Measurements from ENCODE around the gene PRKCG. TPM values are rescaled to one million over a fixed set of nuclear protein-coding genes. Genes with fewer than 3 reads are reported as not detected.

The PRKCG gene
- total and polyA plus RNA-seq, 2 experiments from 2014 or later, result 0.18 TPM; not detected in 1

GRCh38 chr19:53872762-53873161 is 9.2 kb upstream of the PRKCG start:
- no peaks in the 10 kb centered on the region for H3K9me2 ChIP-seq (replicated peaks; ENCODE audit: insufficient read depth)
- H3K27ac ChIP-seq, result no peak overlapping the region
- WGBS (ENCODE audit: low lambda C conversion rate, missing lambda C conversion rate), result 90% methylated on average over 6 of the region's 6 CpGs
- H3K9me3 ChIP-seq (ENCODE audit: low read depth), result no peaks in the 10 kb centered on the region
- H2AFZ ChIP-seq, result no peak overlapping the region
- no peaks in the 10 kb centered on the region for H3K27me3 ChIP-seq
- no peaks in the 10 kb centered on the region for H3K36me3 ChIP-seq (replicated peaks; ENCODE audit: insufficient read depth, low read depth)
- no peak for DNase-seq (ENCODE audit: low spot score)
- no peak overlapping the region for H3K4me3 ChIP-seq
- no peaks in the 10 kb centered on the region for H3K4me1 ChIP-seq (ENCODE audit: insufficient read depth)
- peaks cover 22% of the 10 kb centered on the region for H4K20me1 ChIP-seq (ENCODE audit: insufficient read depth, poor library complexity, severe bottlenecking)
- no peak overlapping the region for H3K4me2 ChIP-seq
- no peak for TF ChIP-seq EZH2phosphoT487 (IDR thresholded peaks at IDR 0.05; ENCODE audit: low read depth, severe bottlenecking, unreplicated experiment)
- peaks cover 34% of the 10 kb centered on the region for H3K79me2 ChIP-seq

- Histone ChIP-seq H3K36me3 (replicated peaks; ENCODE audit: insufficient read depth, low read depth) (no peaks in the 10 kb centered on the region), H2AFZ (no peak overlapping the region), H3K4me2 (no peak overlapping the region), H4K20me1 (ENCODE audit: insufficient read depth, poor library complexity, severe bottlenecking) (peaks cover 22% of the 10 kb centered on the region), H3K79me2 (peaks cover 28% of the 10 kb centered on the region), H3K4me3 (no peak overlapping the region), H3K9me2 (replicated peaks; ENCODE audit: insufficient read depth) (no peaks in the 10 kb centered on the region), H3K27ac (no peak overlapping the region), H3K9me3 (ENCODE audit: low read depth) (no peaks in the 10 kb centered on the region), H3K27me3 (no peaks in the 10 kb centered on the region), H3K4me1 (ENCODE audit: insufficient read depth) (no peaks in the 10 kb centered on the region)
- TF ChIP-seq EZH2 (IDR thresholded peaks at IDR 0.05; ENCODE audit: borderline replicate concordance) (no peak), CTCF (IDR thresholded peaks at IDR 0.05; ENCODE audit: poor library complexity) (no peak), EZH2phosphoT487 (IDR thresholded peaks at IDR 0.05; ENCODE audit: low read depth, severe bottlenecking, unreplicated experiment) (no peak)
- DNase-seq (ENCODE audit: low spot score), result no peak
- 97% methylated on average over 50 of the region's 51 CpGs for WGBS (ENCODE audit: low lambda C conversion rate, missing lambda C conversion rate)
Measured at GRCh38 chr19:53873773-53874605, 8.0 kb upstream of the PRKCG start.

- Histone ChIP-seq H4K20me1 (ENCODE audit: insufficient read depth, poor library complexity, severe bottlenecking) (peaks cover 22% of the 10 kb centered on the region), H3K79me2 (peaks cover 27% of the 10 kb centered on the region), H3K27me3 (no peaks in the 10 kb centered on the region), H3K36me3 (replicated peaks; ENCODE audit: insufficient read depth, low read depth) (no peaks in the 10 kb centered on the region), H3K9me3 (ENCODE audit: low read depth) (no peaks in the 10 kb centered on the region), H3K4me2 (no peak overlapping the region), H3K27ac (no peak overlapping the region), H3K4me3 (no peak overlapping the region), H3K4me1 (ENCODE audit: insufficient read depth) (no peaks in the 10 kb centered on the region), H3K9me2 (replicated peaks; ENCODE audit: insufficient read depth) (no peaks in the 10 kb centered on the region), H2AFZ (no peak overlapping the region)
- no peak for DNase-seq (ENCODE audit: low spot score)
- WGBS (ENCODE audit: low lambda C conversion rate, missing lambda C conversion rate), result 87% methylated on average over 6 of the region's 6 CpGs
- no peak for TF ChIP-seq CTCF (IDR thresholded peaks at IDR 0.05; ENCODE audit: poor library complexity)
- no peak for TF ChIP-seq EZH2 (IDR thresholded peaks at IDR 0.05; ENCODE audit: borderline replicate concordance)
- no peak for TF ChIP-seq EZH2phosphoT487 (IDR thresholded peaks at IDR 0.05; ENCODE audit: low read depth, severe bottlenecking, unreplicated experiment)
Measured at GRCh38 chr19:53874606-53874990, 7.4 kb upstream of the PRKCG start.

GRCh38 chr19:53875602-53876325 is 6.2 kb upstream of the PRKCG start:
- Histone ChIP-seq H3K9me3 (ENCODE audit: low read depth) (no peaks in the 10 kb centered on the region), H3K27me3 (no peaks in the 10 kb centered on the region), H3K4me3 (no peak overlapping the region), H3K27ac (no peak overlapping the region), H3K9me2 (replicated peaks; ENCODE audit: insufficient read depth) (no peaks in the 10 kb centered on the region), H3K79me2 (peaks cover 19% of the 10 kb centered on the region), H3K4me2 (no peak overlapping the region), H3K36me3 (replicated peaks; ENCODE audit: insufficient read depth, low read depth) (no peaks in the 10 kb centered on the region), H3K4me1 (ENCODE audit: insufficient read depth) (no peaks in the 10 kb centered on the region), H2AFZ (no peak overlapping the region), H4K20me1 (ENCODE audit: insufficient read depth, poor library complexity, severe bottlenecking) (peaks cover 22% of the 10 kb centered on the region)
- 94% methylated on average over 17 of the region's 17 CpGs for WGBS (ENCODE audit: low lambda C conversion rate, missing lambda C conversion rate)
- DNase-seq (ENCODE audit: low spot score), result no peak
- TF ChIP-seq EZH2phosphoT487 (IDR thresholded peaks at IDR 0.05; ENCODE audit: low read depth, severe bottlenecking, unreplicated experiment) (no peak), EZH2 (IDR thresholded peaks at IDR 0.05; ENCODE audit: borderline replicate concordance) (no peak), CTCF (IDR thresholded peaks at IDR 0.05; ENCODE audit: poor library complexity) (no peak)

All from hepatocyte (in vitro differentiated cells).